SK-N-SH (cell line): Measurements from ENCODE around the gene ECSCR.

Source experiments
- NFIC ChIP-seq: IDR thresholded peaks from 2 replicates; pipeline ENCODE4 v1.4.0; 2012; ENCODE audit warnings: borderline replicate concordance
- POLR2AphosphoS5 ChIP-seq: IDR thresholded peaks from 2 replicates; pipeline ENCODE4 v1.6.1; 2012; ENCODE audit warnings: low read depth, low read length
- SIN3A ChIP-seq: IDR thresholded peaks from 2 replicates; pipeline ENCODE4 v1.6.1; 2012; ENCODE audit warnings: low read depth, mild to moderate bottlenecking, low read length, moderate library complexity, borderline replicate concordance
- TCF12 ChIP-seq: IDR thresholded peaks from 2 replicates; pipeline ENCODE4 v1.4.0; 2012
- TF ChIP-seq, protein P1 (sequence below): fragments of 200-600 bp; sonication (generic); IDR thresholded peaks from 2 replicates; pipeline ENCODE4 v1.6.1; 2017; ENCODE audit warnings: antibody characterized with exemption, mild to moderate bottlenecking, moderate library complexity

DNA sequence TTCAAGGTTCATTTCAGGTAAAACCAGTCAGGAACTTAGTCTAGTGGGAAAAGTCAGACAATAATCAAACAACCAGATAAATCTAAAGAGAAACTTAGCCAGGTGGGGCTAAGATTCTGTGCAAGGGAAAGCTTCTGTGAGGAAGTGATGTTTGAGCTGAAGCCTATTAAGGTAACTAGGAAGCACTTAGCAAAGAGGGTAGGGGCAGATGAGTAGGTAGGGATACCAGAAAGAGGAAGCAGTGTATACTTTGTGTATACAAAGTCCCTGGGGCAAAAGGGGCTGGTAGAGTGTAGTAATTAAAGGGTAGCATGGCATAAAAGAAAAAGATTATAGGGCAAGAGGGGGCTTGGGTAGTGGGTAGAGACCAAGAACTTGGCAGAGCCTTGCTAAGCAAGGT, 55.0 kb downstream of the ECSCR start:
- TF ChIP-seq, protein P1, sequence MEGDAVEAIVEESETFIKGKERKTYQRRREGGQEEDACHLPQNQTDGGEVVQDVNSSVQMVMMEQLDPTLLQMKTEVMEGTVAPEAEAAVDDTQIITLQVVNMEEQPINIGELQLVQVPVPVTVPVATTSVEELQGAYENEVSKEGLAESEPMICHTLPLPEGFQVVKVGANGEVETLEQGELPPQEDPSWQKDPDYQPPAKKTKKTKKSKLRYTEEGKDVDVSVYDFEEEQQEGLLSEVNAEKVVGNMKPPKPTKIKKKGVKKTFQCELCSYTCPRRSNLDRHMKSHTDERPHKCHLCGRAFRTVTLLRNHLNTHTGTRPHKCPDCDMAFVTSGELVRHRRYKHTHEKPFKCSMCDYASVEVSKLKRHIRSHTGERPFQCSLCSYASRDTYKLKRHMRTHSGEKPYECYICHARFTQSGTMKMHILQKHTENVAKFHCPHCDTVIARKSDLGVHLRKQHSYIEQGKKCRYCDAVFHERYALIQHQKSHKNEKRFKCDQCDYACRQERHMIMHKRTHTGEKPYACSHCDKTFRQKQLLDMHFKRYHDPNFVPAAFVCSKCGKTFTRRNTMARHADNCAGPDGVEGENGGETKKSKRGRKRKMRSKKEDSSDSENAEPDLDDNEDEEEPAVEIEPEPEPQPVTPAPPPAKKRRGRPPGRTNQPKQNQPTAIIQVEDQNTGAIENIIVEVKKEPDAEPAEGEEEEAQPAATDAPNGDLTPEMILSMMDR = no peak
- no peak for TF ChIP-seq POLR2AphosphoS5
- no peak for TF ChIP-seq SIN3A
- TF ChIP-seq TCF12 = no peak
- TF ChIP-seq NFIC = no peak
